T1000 (cell line): ENCODE results near the gene ARL2.
A peak's percentile ranks its signal among the peaks of the same experiment; 100 is the strongest.
"Not testable (repeated sequence)": the region's sequence is repeated elsewhere in the genome, so short reads cannot be mapped to it uniquely, and the experiment has no call there.

Source experiments
- DNase-seq: peaks from one replicate; lab custom pipeline; 2025; ENCODE audit warnings: mixed read lengths; lab: John Stamatoyannopoulos, UW

The ARL2 gene

GRCh38 chr11:65008016-65008415 is 5.9 kb upstream of the ARL2 start:
- no peak for DNase-seq

GRCh38 chr11:65008873-65009272 is 5.1 kb upstream of the ARL2 start:
- no peak for DNase-seq

GRCh38 chr11:65013130-65013887 is 651 bp upstream of the ARL2 start:
- peak; percentile 85 for DNase-seq

DNA sequence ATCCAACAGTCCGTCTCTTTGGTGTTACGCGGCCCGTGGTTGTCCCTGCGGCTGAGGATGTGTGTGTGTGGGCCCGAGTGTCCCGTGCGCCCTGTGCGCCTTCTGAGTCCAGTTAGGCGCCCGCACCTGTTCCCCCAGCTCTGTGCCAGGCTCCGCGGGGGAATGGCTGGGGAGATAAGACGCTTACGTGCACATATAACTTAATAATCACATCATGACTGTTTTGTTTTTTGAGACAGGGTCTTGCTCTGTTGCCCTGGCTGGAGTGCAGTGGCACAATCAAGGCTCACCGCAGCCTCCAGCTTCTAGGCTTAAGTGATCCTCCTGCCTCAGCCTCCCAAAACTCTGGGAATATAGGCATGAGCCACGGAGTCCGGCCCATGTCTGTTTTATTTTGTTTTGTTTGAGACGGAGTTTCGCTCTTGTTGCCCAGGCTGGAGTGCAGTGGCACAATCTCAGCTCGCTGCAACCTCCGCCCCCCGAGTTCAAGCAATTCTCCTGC is 817 bp downstream of the ARL2 start:
- DNase-seq = no peak

DNA sequence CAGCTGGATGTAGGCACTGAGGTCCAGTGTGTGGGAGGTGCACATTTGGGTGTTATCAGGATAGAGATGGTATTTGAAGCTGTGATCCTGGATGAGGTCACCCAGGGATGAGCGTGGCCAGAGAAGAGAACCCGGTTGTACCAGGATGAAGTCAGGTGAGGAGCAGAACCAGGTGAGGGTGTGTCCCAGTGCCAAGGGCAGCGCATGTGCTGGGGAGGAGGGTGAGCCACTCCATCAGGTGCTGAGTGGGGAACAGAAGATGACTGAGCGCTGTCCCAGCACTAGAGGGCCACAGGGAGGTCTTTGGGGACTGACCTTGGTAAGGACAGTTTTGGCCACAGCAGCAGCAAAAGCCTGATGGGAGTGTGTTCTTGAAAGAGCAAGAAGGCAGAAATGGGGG is 2.7 kb downstream of the ARL2 start:
- no peak for DNase-seq

GRCh38 chr11:65017937-65018336 is 4.0 kb downstream of the ARL2 start:
- no peak for DNase-seq

DNA sequence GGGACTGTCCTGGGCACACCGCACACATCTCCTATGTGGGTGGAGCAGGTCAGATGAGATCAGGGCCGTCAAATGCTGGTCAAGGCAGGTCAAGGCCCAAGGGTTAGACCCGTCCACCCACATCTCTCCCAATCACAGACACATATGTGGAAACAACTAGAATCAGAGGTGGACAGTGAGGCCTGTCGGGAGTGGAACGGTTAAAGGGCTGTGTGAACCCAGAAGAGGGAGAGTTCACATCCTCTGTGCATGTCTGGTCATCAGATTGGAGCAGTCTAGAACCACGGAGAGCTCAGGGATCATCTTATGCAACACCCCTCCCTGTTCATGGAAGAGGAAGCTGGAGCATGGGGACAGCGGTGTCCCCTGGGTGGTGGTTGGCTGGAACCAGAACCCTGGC is 5.9 kb downstream of the ARL2 start:
- no peak for DNase-seq

DNA sequence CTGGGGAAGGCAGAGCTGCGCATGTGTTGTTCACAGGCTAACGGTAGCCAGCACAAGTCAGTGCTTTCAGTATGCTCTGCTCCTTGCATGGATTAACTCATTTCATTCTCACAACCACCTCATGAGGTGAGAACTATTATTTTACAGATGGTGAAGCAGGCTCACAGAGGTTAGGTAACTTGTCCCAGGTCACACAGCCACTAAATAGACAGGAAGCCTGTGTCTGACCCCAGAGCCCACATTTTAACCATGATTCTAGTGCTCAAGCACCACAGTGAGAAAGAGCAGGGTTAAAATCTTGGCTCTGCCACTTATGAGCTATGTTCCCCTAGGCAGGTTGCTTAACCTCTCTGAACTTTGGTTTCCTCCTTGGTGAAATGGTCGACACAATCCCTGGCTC is 7.0 kb downstream of the ARL2 start:
- DNase-seq = no peak

GRCh38 chr11:65021509-65021908 is 7.5 kb downstream of the ARL2 start:
- DNase-seq = no peak

- not testable (repeated sequence) for DNase-seq
Observed at GRCh38 chr11:65023502-65023901, 9.5 kb downstream of the ARL2 start.

GRCh38 chr11:65026810-65027209 is 12.8 kb downstream of the ARL2 start:
- no peak for DNase-seq

GRCh38 chr11:65027213-65028067 is 13.5 kb downstream of the ARL2 start, which contains the start of gene SNX15:
Gene SNX15, plus strand, starts transcription at chr11:65027439. Its CDS starts 99 bp downstream, at chr11:65027538.
- DNase-seq = peak; percentile 94

GRCh38 chr11:65032216-65032615 is 18.3 kb downstream of the ARL2 start:
- no peak for DNase-seq

DNA sequence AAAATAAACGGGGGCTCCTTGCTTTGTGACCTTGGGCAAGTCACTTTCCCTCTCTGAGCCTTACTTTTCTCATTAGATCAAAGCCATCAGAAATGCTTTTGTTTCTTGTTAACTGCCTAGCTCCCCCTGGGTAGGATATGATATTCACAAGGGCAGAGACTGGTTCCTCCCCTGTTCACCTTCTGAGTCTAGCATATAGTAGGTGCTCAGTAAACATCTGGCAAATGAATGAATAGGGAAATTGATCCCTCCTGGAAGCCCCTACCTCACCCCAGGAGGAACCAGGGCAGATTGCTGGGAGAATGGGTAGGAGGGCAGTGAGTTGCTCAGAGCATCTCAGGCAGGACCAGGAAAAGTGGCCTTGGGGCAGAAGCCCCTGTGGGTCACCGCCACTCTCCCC is 20.5 kb downstream of the ARL2 start:
- DNase-seq = no peak

GRCh38 chr11:65035579-65035978 is 21.6 kb downstream of the ARL2 start:
- DNase-seq = no peak

- no peak for DNase-seq
Observed at GRCh38 chr11:65036931-65037330, 23.0 kb downstream of the ARL2 start.

- DNase-seq = no peak
Observed at GRCh38 chr11:65040520-65040846, 26.5 kb downstream of the ARL2 start.

DNA sequence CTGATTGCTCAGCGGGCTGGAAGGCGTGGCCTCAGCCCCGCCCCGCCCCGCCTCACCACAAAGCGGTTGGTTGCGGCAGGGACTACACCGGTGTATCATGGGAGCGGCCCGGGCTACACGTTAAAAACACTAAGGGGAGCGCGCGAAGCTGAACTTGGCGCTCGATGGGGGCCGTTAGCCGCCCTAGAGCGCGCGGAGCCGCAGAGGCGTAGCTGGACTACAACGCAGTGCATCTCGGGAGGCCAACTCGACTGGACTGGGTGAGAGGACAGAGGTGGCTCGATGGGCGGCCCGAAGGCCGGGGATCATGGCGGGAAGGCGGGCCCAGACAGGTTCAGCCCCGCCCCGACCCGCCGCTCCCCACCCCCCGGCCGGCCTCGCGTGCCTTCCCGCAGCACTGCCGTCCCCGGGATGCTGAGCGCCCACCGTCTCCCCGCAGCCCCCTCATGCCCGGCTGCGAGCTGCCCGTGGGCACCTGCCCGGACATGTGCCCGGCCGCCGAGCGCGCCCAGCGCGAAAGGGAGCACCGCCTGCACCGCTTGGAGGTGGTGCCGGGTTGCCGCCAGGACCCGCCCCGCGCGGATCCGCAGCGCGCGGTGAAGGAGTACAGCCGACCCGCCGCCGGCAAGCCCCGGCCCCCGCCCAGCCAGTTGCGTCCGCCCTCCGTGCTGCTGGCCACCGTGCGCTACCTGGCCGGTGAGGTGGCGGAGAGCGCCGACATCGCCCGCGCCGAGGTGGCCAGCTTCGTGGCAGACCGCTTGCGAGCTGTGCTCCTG is 27.1 kb downstream of the ARL2 start, which contains the start of gene SAC3D1:
TSS of gene SAC3D1 (plus strand) at position 364 of the 776 bp plus-strand sequence. CDS start at position 447, 83 bp downstream.
- DNase-seq = peak; percentile 91

GRCh38 chr11:65042891-65043290 is 28.9 kb downstream of the ARL2 start:
- no peak for DNase-seq

DNA sequence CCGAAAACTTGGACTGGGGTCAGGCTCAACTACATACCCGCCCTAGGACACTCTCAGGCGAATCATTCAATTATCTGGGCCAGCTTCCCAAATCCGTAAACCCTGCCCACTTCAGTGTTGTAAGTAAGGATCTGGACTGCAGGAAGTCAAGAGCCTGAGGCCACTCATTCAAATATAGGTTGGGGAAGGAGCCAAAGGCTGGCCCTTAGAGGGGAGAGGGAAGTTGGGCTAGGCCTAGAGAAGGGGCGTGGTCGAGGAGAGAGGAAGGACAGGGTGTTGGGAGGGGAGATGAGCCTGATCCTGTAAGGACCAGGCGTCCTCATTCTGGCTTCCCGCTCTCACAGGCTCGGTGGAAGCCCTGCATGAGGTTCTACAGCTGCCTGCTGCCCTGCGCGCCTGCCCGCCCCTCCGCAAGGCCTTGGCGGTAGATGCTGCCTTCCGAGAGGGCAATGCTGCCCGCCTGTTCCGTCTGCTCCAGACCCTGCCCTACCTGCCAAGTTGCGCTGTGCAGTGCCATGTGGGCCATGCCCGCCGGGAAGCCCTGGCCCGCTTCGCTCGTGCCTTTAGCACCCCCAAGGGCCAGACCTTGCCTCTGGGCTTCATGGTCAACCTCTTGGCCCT is 30.0 kb downstream of the ARL2 start:
- no peak for DNase-seq

DNA sequence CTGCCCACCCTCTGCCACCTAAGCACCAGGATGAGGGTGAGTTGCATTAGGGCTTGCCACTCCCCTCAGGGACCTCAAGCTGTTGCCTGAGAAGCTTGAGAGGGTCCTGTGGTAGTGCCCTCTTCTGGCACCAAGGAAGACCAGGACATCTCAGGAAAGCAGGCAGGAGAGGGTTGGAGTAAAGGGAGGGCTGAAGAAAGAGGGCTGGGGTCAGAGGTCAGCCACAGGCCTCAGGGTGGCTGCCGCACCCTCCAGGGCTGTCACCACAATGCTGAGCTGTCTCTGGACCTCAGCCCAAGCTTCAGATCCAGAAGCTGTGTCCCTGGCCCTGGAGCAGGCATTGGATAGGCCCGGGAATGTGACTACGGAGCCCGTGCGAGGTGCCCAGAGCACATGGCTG is 31.1 kb downstream of the ARL2 start:
- DNase-seq = no peak

- no peak for DNase-seq
Observed at GRCh38 chr11:65045728-65046127, 31.8 kb downstream of the ARL2 start.
